AG04449 (cell line): Measurements from ENCODE around the gene KLC1.

Source experiments
- CTCF ChIA-PET: fragments of 350-600 bp; formaldehyde crosslinking; extraction: SDS; loops from one replicate; lab custom pipeline; 2021; ENCODE audit warnings: antibody characterized with exemption; lab: Yijun Ruan, JAX
- POLR2A ChIA-PET: fragments of 400-600, 350-600 bp; formaldehyde crosslinking; extraction: SDS; loops from one replicate; lab custom pipeline; 2020; ENCODE audit warnings: antibody characterized with exemption, inconsistent platforms; lab: Yijun Ruan, JAX
- DNase-seq: peaks from one replicate; pipeline ENCODE4 v3.0.0-alpha.2; 2010; ENCODE audit warnings: low read depth, low spot score
- H3K4me3 ChIP-seq: 2 replicates; pipeline ENCODE4 v1.5.1; 2011; ENCODE audit warnings: low read depth, mild to moderate bottlenecking, control low read depth, low read length
- CTCF ChIP-seq: IDR thresholded peaks from one replicate; pipeline ENCODE4 v1.5.1; 2011; ENCODE audit warnings: mild to moderate bottlenecking, moderate library complexity, low read length, control low read depth, inconsistent platforms; ENCODE audit not compliant: insufficient read depth; ENCODE audit errors: missing control alignments

Gene KLC1

GRCh38 chr14:103685276-103686211 lies 56.5 kb downstream of the KLC1 start:
- POLR2A ChIA-PET, result interaction anchor here (1.1 kb wide), 1 partner anchor 22 kb away, joined by 4 read pairs; no protein-coding TSS in a partner anchor
- CTCF ChIA-PET, result interaction anchor here (0.9 to 1.8 kb wide), 4 partner anchors 8 to 29 kb away, joined by 3 to 5 read pairs (median 4); no protein-coding TSS in a partner anchor
- DNase-seq, result no peak
- no peak overlapping the region for H3K4me3 ChIP-seq
- TF ChIP-seq CTCF, result no peak

- ChIA-PET CTCF (interaction anchor here (0.9 to 1.8 kb wide), 4 partner anchors 10 to 223 kb away, joined by 3 to 6 read pairs (median 4); no protein-coding TSS in a partner anchor), POLR2A (no interaction called here)
- DNase-seq, result no peak
- H3K4me3 ChIP-seq, result no peak overlapping the region
- TF ChIP-seq CTCF, result no peak
Measured at GRCh38 chr14:103686831-103687485, 57.9 kb downstream of the KLC1 start.

GRCh38 chr14:103687712-103688111 lies 58.7 kb downstream of the KLC1 start:
- no peak for TF ChIP-seq CTCF
- POLR2A ChIA-PET, result no interaction called here
- DNase-seq, result no peak
- CTCF ChIA-PET, result interaction anchor here (1.3 kb wide), 1 partner anchor 11 kb away, joined by 3 read pairs; no protein-coding TSS in a partner anchor
- H3K4me3 ChIP-seq, result no peak overlapping the region

GRCh38 chr14:103688441-103688840 lies 59.4 kb downstream of the KLC1 start:
- no peak for TF ChIP-seq CTCF
- CTCF ChIA-PET, result interaction anchor here (1.3 to 1.6 kb wide), 2 partner anchors 8 to 12 kb away, joined by 3 to 4 read pairs; no protein-coding TSS in a partner anchor
- H3K4me3 ChIP-seq, result no peak overlapping the region
- DNase-seq, result no peak
- POLR2A ChIA-PET, result no interaction called here

GRCh38 chr14:103688906-103689902 lies 60.2 kb downstream of the KLC1 start:
- no peak for DNase-seq
- CTCF ChIA-PET, result interaction anchor here (0.8 to 1.6 kb wide), 3 partner anchors 9 to 12 kb away, joined by 3 to 4 read pairs (median 3); no protein-coding TSS in a partner anchor
- TF ChIP-seq CTCF, result no peak
- no peak overlapping the region for H3K4me3 ChIP-seq
- POLR2A ChIA-PET, result no interaction called here
